Measurements from ENCODE around the gene RAP1GAP.
"Not testable (repeated sequence)": the region's sequence is repeated elsewhere in the genome, so short reads cannot be mapped to it uniquely, and the experiment has no call there.

Gene RAP1GAP

GRCh38 chr1:21677168-21677567 lies 8.0 kb upstream of the RAP1GAP start:
- DNase-seq (ENCODE audit: low spot score) = no peak

- no peak for DNase-seq (ENCODE audit: low spot score)
Measured at GRCh38 chr1:21674957-21675356, 5.8 kb upstream of the RAP1GAP start.

- not testable (repeated sequence) for DNase-seq (ENCODE audit: low spot score)
Measured at GRCh38 chr1:21673853-21674252, 4.7 kb upstream of the RAP1GAP start.

GRCh38 chr1:21673277-21673780 lies 4.2 kb upstream of the RAP1GAP start:
- no peak for DNase-seq (ENCODE audit: low spot score)

GRCh38 chr1:21672478-21673276 lies 3.5 kb upstream of the RAP1GAP start:
- no peak for DNase-seq (ENCODE audit: low spot score)

GRCh38 chr1:21671915-21672314 lies 2.8 kb upstream of the RAP1GAP start:
- DNase-seq (ENCODE audit: low spot score) = no peak

GRCh38 chr1:21670956-21671902 lies 2.1 kb upstream of the RAP1GAP start:
- DNase-seq (ENCODE audit: low spot score) = no peak

- DNase-seq (ENCODE audit: low spot score) = no peak
Measured at GRCh38 chr1:21670059-21670881, 1.1 kb upstream of the RAP1GAP start.

GRCh38 chr1:21668951-21669257 lies 253 bp downstream of the RAP1GAP start:
- no peak for DNase-seq (ENCODE audit: low spot score)

GRCh38 chr1:21668232-21668950 lies 766 bp downstream of the RAP1GAP start:
- DNase-seq (ENCODE audit: low spot score) = no peak

- no peak for DNase-seq (ENCODE audit: low spot score)
Measured at GRCh38 chr1:21667348-21668231, 1.6 kb downstream of the RAP1GAP start.

- no peak for DNase-seq (ENCODE audit: low spot score)
Measured at GRCh38 chr1:21666576-21667320, 2.4 kb downstream of the RAP1GAP start.

- DNase-seq (ENCODE audit: low spot score) = no peak
Measured at GRCh38 chr1:21665711-21666575, 3.2 kb downstream of the RAP1GAP start.

- no peak for DNase-seq (ENCODE audit: low spot score)
Measured at GRCh38 chr1:21664806-21665588, 4.2 kb downstream of the RAP1GAP start.

GRCh38 chr1:21663951-21664805 lies 5.0 kb downstream of the RAP1GAP start:
- DNase-seq (ENCODE audit: low spot score) = no peak

GRCh38 chr1:21663248-21663950 lies 5.8 kb downstream of the RAP1GAP start:
- no peak for DNase-seq (ENCODE audit: low spot score)
